ENCODE results near the gene SYT6. TPM values are rescaled to one million over a fixed set of nuclear protein-coding genes. Genes with fewer than 3 reads are reported as not detected.

SYT6 gene
- polyA plus RNA-seq, 3 donors = 1.3 to 1.5 (median 1.4) TPM

DNA sequence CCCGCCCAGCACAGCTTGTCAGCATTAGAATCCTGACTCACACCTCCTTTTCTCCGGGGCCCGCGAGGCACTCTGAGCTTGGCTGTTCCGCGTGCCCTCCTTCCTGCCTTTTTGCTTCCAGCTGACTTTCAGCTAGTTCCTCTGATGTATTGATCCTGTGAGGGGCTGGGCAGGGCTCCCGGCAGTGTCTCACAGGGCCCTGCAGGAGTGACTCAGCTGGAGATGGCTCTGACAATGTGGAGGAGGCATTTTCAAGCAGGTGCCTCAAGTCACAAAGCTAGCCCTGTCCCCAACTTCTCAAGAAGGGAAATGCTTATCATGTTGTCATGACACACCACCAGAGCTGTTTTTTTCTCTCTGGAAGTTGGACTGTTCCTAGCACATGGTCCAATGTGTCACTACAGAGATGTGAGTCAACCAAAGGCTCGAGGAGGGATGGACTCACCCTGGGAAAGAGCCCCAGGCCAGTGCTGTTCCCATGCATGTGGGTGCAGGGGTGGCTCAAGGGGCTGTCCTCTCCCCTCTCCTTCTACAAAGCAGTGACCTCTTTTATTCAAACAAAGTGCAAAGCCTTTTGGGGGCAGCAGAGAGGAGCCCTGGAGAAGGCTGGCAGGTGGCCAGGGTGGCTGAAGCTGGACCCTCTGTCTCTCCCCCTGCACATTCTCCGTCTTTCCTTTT, 30.6 kb downstream of the SYT6 start:
- DNase-seq (ENCODE audit: low read depth in 3 of 3, low spot score in 2 of 3) = no peak

DNA sequence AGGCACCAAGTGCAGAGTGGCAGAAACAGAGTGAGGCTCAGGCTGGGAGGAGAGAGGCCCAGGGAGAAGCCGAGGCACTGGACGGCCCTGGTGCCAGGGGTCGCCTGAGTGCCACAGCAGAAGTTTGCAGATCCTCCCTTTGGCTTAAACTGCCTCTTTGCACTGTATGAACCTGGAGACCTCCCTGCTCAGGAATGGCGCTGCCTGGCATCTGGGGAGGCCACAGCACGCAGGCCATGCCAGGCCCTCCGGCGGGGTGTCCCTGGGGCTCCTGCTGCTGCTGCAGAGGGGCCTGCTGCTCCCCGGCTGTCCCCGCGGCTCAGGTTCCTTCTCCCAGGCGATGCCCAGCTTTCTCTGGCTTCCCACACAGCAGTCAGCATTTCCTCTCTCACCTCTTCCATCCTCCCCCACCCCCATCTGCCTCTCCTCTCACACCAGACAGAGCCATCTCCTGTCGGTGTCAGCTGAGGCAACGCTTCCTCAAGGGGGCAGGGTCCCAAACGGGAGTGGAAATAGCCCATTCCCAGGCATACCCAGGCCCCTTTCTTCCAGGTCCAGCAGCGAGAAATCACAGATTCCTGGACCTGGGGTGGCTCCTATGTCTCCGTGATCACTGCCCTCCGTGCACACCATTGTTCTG, 35.2 kb downstream of the SYT6 start:
- no peak for DNase-seq (ENCODE audit: low read depth in 3 of 3, low spot score in 2 of 3)

DNA sequence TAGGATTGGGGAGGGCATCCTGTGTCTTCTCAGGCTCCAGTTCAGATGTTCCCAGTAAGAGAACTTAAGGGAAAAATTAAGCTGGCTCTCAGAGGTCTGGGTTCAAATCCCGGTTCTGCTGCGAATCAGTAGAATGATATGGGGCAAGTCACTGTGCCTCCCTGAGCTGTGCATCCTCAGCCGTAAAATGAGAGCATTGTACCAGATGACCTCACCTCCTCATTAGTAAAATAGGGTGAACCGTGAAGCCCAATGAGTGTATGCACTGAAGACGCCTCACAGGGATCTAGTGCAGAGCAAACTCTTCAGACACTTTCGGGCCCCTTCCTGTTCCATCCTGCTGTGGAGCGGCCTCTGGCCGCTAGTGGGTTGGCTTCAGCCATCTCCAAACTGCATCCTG, 36.0 kb downstream of the SYT6 start:
- DNase-seq (ENCODE audit: low read depth in 3 of 3, low spot score in 2 of 3) = no peak

DNA sequence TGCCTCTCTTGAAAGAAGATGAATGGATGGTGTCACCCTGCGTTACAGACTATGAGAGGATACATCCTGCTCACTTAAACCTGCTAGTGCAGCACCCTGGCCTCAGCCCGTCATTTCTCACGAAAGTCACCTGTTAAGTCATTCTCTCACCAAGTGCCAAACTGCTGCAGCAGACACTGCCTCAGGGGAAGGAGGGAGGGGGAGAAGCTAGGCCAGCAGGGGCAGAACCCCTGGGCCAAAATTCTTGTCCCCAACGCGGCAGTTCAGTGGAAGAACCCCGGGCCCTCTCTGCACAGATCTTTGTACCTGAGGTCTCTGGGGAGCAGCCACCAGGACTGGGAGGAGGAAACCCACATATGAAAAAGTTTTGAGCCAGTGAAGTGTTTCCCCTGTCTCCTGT, 37.6 kb downstream of the SYT6 start:
- DNase-seq (ENCODE audit: low read depth in 3 of 3, low spot score in 2 of 3) = no peak

DNA sequence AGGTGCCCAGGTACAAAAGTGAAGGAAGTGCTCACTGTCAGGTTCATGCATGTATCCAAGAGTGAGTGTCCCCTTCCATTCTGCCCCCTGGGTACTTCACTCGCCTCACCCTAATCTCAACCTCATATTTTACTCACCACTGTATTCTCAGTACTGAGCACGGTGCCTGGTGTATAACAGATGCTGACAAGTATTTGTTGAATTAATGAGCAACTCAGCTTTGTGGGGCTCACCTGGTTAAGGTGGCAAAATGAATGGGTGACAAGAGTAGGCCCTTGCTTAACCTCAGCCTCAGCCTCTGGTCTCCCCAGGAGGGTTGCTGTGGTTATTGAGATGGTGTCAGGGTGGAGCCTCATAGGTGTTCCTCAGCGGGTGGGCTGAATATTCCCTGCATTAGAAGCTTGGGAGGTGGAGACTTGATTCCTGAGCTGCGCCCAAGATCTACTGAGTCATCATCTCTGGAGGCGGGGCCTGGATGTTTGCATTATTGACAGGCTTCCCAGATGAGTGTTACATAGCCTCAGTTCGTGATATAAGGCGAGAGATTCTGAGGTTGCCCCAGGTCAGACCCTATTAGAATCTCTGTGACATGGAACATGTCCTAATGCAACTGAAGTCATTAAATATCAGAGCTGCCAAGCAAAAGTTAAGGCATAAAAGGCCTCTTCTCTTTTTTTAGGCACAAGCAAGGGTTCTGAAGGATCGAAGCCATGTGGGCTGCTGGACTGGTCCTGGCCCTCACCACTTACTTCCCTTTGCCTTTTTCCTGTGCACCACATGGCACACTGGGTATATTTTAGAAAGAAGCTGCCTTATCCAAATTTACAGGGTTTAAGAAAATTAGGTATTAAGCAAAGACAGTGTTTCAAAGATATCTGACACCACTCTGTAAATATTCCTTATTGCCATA, 39.2 kb downstream of the SYT6 start:
- DNase-seq (ENCODE audit: low read depth in 3 of 3, low spot score in 2 of 3) = no peak

DNA sequence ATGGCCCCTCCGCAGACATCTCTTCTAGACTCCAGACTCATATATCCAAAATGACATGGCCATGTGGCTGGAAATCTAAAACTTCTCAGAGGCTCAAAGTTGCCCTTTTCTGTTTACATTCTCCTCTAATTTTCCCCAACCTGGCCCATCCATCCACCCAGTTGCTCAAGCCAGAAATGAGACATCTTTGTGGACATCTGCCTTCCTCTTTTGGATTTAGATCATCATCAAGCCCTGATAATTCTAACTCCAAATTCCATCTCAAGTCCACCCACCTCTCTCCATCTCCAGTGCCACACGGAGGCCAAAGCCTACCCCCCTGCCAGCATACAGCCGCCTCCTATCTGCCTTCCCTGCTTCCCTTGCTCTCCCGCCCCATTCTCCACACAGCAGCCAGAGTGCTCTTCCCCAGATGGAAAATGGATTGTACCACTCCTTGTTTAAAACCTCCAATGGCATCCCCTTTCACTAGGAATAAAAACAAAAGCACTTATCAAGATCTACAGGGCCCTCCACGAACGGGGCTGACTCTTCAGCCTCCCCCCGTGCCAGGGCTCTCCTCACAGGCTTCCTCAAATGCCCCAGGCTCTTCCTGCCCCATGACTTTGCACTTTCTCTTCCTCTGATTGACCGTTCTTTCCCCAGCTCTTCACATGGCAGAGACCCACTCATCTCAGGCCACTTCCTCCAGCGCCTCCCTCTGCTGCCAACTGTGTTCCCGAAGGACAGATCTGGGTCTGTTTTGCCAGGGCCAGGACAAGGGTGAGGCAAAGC, 40.1 kb downstream of the SYT6 start:
- no peak for DNase-seq (ENCODE audit: low read depth in 3 of 3, low spot score in 2 of 3)

DNA sequence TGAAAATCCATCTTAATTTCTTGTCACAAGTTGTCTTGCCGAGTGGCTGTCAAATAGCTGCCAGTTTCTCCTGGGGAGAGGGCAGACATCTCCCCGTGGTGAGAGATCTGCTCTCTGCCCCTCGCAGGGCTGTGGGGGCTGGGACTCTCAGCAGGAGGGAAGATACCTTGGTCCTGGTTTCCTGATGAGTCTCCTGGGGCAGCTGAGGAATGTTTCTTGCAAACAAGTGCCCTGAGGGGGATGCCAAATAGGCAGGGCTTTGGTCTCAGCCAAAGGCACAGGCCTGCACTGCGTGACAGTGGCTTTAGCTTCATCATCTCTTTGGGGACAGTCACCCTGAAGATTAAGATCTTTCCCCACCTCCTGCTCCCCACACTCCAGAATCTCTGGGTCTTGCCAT, 40.9 kb downstream of the SYT6 start:
- DNase-seq (ENCODE audit: low read depth in 3 of 3, low spot score in 2 of 3) = no peak

DNA sequence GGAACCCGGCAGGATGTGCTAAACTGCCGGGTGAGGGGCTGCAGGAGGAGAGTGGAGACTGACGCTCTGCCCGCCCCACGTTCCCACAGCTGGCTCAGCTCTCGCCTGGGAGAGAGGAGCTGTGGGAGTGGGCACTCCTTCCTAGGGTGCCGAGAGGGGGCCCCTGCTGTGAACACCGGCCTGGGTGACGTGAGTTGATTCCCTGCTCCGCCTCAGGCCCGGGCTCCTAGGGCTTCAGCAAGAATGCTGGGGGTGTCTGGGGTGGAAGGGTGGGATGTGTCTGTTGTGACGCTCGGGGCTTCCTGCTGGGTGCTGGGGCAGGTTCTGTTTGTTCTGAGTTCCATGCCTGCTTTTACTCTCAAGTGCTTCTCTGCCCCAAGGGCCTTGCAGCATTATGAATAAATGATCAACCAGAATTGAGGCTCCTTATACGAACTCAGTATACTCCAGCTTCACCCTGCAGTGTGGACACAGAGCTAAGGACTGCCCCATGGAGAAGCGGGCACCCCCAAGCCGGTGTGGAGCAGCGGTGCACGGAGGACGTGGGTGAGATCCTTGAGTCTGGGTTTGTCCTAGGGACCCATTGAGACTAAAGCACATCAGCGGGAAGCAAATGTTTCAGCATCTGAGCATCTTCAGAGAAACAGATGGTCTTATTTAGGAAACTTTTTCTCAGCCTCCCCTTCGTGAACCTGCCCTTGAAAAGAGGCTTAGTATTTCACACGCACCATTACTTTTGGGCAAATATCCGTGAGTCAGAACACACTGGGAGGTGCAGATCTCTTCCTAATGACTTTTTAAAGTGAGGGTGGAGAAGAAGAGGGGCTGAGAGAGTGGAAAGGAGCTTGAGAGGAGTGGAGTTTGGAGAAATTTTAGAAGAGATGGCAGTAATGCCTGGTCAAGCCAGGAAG, 41.7 kb downstream of the SYT6 start:
- DNase-seq (ENCODE audit: low read depth in 3 of 3, low spot score in 2 of 3) = no peak

DNA sequence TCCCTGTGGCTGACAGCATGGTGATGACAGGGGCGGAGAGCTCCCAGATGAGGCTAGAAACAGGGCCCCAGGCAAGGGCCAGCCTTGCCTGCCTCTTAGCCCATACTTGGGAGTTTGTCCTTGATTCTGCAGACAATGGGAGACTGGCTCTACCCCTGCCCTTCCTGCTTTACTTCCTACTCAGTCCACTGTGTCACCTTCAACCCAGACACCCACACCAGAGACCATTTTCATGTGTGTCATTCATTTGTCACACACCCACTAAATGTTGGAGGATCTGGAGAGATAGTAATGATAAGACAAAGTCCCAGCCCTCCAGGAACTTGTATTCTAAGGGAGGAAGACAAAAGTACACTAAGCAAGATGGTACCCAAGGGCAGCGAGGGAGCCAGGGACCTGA, 43.7 kb downstream of the SYT6 start:
- no peak for DNase-seq (ENCODE audit: low read depth in 3 of 3, low spot score in 2 of 3)

DNA sequence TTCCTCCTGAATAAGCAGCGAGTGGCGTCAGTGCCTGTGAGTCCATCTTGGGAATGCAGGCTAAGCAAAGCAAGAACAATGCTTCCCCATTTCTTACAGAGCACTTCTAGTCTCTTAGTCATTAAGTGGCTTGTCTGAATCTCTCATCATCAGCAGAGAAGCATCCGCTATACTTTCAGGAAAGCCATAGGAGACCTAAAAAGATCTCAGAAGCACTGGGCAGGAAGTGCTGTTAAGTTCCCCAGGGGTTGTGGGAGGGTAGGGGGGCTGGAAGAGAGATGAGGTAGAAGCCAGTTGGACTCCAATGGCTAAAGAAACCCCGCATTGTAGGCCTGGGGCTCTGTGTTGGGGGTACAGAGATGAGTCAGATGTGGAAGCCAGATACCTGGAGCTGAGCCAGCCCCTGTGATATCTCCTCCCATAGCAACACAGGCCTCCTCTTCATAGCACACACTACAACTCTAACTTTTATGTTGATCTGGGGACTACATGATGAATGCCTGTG, 44.9 kb downstream of the SYT6 start:
- no peak for DNase-seq (ENCODE audit: low read depth in 3 of 3, low spot score in 2 of 3)

DNA sequence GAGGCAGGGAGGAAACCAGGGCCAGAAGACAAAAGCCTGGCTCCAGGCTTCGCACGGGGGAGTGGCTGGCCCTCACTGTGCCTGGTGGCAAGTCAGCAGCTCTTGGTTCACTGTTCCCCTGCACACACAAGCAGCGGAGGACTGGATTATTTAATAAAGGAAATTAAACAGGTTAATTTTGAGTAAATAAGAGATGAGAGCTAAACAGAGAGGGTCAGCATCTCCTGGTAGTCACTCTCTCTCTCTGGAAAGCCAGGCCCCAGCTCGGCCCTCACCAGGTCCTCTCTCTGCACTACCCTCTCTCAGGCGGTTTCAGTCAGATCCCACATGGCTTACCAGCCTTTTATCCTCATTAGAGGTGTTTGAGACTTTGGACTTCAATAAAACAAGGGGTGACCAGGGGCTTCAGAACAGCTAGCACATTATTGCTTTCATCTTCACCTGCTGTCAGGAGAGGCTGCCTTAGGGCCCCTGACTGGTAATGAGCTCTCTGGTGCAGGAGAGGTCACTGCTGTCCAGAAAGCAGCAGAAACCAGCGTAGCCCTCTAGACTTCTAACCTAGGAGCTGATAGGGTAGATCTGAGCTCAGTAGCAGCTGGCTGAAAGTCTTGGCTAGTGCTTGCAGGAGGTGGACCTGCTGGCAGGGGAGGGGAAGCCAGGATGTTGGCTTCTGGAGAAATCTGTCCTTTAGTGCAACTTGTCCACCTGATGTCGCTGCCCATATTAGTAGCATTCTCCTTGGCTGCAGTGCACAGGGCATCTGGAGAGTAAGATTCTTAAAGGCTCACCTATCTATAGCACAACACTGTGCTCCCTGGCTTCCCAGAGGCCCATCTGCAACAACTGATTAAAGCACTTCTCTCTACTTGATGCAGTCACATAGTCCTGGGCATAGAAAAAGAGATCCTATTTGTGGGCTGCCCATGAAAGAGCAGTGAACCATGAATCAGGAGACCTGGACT, 45.9 kb downstream of the SYT6 start:
- no peak for DNase-seq (ENCODE audit: low read depth in 3 of 3, low spot score in 2 of 3)

DNA sequence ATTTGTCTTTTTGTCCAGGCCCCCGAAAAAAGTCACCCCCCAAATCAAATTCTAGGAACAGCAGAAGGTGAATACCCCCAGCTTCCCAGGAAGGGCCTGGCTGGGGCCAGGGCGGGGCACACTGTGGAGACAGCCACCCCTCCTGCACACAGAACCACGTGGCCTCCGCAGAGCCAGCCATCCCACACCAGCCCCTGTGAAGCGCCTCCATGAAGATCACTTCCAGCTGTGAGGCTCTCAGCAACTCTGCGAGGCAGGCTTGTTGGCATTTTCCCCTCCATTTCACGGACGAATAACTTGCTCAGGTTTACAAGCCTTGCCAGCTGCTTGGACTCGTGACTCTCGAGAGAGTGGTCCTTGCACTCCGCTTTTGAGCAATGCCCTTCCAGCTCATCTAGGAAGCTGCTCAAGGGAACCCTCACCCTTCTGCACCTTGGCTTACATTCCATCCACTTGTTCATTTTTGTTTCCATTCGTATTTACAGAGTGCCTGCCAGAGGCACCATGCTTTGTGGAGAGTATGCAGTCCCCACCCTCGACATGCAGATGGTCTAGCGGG, 48.2 kb downstream of the SYT6 start:
- DNase-seq (ENCODE audit: low read depth in 3 of 3, low spot score in 2 of 3) = no peak

DNA sequence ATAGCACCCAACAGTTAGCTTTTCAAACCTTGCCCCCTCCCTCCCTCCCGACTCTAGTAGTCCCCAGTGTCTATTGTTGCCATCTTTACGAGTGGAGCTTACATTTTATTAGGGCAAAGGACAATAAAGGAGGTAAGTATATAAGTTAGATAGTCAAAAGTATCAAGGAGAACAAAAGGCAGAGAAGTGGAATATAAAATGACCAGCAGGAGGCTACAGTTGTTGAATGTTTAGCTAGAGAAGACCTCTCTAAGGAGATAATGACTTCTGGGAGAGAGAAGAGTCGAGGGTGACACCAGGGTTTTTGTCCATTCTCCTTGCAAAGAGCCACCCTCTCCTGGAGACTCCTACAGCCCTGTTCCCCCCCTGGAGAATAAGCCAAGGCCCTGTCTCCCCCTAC, 48.7 kb downstream of the SYT6 start:
- no peak for DNase-seq (ENCODE audit: low read depth in 3 of 3, low spot score in 2 of 3)

DNA sequence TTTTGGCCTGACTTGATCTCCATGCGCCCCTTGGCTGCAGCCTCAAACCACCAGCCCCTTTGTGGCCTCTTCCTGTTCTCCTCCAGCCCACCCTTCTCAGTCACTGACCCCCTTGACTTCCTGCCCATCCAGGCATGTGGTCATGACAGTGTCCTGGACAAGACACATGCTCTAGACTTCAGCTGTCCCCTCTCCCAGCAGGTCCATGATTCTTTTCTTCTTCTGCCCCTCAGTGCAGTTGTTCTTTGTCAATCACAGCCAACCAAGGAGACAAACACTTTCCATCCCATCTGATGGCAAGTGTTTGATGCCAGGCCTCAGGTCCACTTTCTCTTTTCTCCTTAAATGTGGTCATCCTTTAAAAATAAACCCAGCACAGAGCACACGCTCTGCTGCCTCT, 49.7 kb downstream of the SYT6 start:
- no peak for DNase-seq (ENCODE audit: low read depth in 3 of 3, low spot score in 2 of 3)

DNA sequence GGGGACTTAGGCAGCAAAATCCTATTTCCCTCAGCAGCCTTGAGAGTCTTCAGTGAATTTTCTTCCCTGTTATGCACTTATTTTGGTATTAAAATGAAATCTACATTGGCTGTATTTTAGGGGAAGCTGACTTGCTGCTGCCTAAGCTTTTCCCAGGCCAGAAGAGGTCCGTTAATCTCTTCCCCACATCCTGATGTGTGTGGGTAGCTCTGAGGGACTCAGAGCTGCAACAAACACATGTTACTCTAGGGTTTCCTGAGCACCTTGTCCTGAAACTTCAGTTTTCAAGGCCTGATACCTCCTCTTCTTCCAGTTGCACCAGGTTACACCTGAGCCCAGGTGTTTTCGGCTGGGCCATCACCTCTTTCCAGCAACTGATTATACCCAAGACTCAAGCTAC, 51.5 kb downstream of the SYT6 start:
- DNase-seq (ENCODE audit: low read depth in 3 of 3, low spot score in 2 of 3) = no peak

DNA sequence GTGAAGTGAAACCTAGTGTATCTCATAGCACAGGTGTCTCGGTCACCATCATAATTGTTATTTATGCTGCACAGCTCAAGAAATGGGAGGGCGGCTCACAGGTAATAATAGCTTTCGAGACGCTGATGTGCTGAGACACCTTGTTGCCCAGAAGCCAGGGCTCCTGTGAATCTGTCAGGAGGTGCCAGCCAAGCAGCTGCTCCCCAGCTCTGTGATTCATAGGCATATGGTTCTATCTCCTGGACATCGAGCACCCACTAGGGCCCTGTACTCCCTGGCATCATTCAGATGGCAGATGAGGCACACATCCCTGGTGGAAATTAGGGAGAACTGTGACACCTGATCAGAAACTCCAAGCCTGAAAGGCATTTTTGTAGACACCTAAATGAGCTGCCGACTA, 53.5 kb downstream of the SYT6 start:
- DNase-seq (ENCODE audit: low read depth in 3 of 3, low spot score in 2 of 3) = no peak

DNA sequence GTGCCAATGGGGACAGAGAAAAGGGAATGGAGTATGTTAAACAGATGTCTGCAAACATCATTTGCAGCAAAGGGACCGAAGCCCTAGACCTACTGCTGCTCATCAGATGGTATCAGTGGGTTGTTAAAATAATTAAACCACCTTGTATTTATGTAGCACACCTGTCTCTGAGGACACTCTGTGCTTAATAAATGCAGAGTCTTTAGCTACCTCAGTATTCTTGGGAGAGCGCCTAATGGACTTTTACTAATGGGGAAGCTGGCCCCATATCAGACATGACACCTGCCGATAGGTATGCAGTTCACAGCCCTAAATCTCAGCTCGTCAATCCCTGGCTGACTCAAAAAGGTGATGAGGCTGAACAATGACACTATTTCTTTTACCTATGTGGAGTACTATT, 54.4 kb downstream of the SYT6 start:
- DNase-seq (ENCODE audit: low read depth in 3 of 3, low spot score in 2 of 3) = no peak

DNA sequence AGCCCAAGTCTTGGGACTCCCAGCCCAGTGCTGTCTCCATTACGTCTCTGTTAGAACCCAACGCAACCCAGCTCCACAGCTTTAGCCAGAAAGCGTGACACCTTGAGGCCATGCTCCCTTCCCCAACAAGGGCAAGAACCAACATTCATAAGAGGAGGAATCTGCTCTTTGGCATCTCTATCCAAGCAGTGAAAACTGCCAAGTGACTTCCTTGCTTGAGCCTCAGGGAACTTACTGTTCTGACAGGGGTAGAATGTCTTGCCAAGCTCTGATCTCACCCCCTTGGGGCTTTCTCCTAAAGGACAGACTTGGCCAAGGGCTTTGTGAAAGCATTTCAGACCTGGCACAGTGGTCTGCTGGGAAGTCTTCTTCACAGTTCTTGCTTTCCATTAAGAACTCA, 56.6 kb downstream of the SYT6 start:
- DNase-seq (ENCODE audit: low read depth in 3 of 3, low spot score in 2 of 3) = no peak
